Caco-2 (cell line): ENCODE measurements around the gene FOXM1. TPM values are rescaled to one million over a fixed set of nuclear protein-coding genes. Genes with fewer than 3 reads are reported as not detected.
A peak's percentile ranks its signal among the peaks of the same experiment; 100 is the strongest.

ENCODE experiments used
- BruUV-seq: library from RNA; stranded (reverse); fragments of 400-500 nt; replicated peaks from 2 replicates; lab custom pipeline; 2021; lab: Mats Ljungman, UMichigan
- CTCF ChIA-PET: fragments of 300-600 bp; sonication (Branson Sonifier 250); formaldehyde crosslinking; loops from one replicate; lab custom pipeline; 2022; ENCODE audit warnings: antibody characterized with exemption; lab: Charles Lee
- POLR2A ChIA-PET: fragments of 300-600 bp; sonication (Branson Sonifier 250); formaldehyde crosslinking; loops from one replicate; lab custom pipeline; 2022; ENCODE audit warnings: antibody characterized with exemption; lab: Charles Lee
- DNase-seq, 2 experiments: peaks; one replicate each; pipeline versions ENCODE4 v3.0.0 to v3.0.0-alpha.2; 2020 to 2022
- H3K27me3 ChIP-seq: replicated peaks from 2 replicates; pipeline ENCODE4 v1.6.0; 2011; ENCODE audit warnings: low read length; ENCODE audit not compliant: control insufficient read depth, insufficient read depth
- H3K36me3 ChIP-seq: 2 replicates; pipeline ENCODE4 v1.5.1; 2011; ENCODE audit warnings: low read length; ENCODE audit not compliant: control insufficient read depth, insufficient read depth
- H3K4me1 ChIP-seq: fragments of 250-450 bp; sonication (Bioruptor Pico); 2 replicates; pipeline ENCODE4 v1.5.1; 2020; ENCODE audit warnings: mild to moderate bottlenecking
- H3K4me3 ChIP-seq: 2 replicates; pipeline ENCODE4 v1.5.1; 2011; ENCODE audit warnings: low read depth, mild to moderate bottlenecking, control low read depth, low read length
- H3K9me3 ChIP-seq: fragments of 250-450 bp; sonication (Bioruptor Pico); 2 replicates; pipeline ENCODE4 v1.5.1; 2020; ENCODE audit warnings: mild to moderate bottlenecking, moderate library complexity
- H3K27ac Mint-ChIP-seq: one replicate; pipeline ENCODE4 v1.8.0; 2022; ENCODE audit warnings: mixed read lengths; ENCODE audit not compliant: unreplicated experiment
- H3K27me3 Mint-ChIP-seq: one replicate; pipeline ENCODE4 v1.8.0; 2022; ENCODE audit warnings: mixed read lengths; ENCODE audit not compliant: insufficient read depth, unreplicated experiment
- H3K36me3 Mint-ChIP-seq: one replicate; pipeline ENCODE4 v1.8.0; 2022; ENCODE audit warnings: mild to moderate bottlenecking, mixed read lengths; ENCODE audit not compliant: insufficient read depth, unreplicated experiment
- H3K4me1 Mint-ChIP-seq: one replicate; pipeline ENCODE4 v1.8.0; 2022; ENCODE audit warnings: low read depth, mixed read lengths; ENCODE audit not compliant: unreplicated experiment
- H3K4me3 Mint-ChIP-seq: one replicate; pipeline ENCODE4 v1.8.0; 2022; ENCODE audit warnings: mild to moderate bottlenecking, moderate library complexity, mixed read lengths; ENCODE audit not compliant: unreplicated experiment
- H3K9me3 Mint-ChIP-seq: one replicate; pipeline ENCODE4 v1.8.0; 2022; ENCODE audit warnings: mixed read lengths; ENCODE audit not compliant: unreplicated experiment
- intact Hi-C: fragments of 100-400 bp; cut with micrococcal nuclease; formaldehyde crosslinking; loops from one replicate; pipeline ENCODE4 v1.10.0; 2022; ENCODE audit not compliant: unreplicated experiment
- total RNA-seq: library from RNA; stranded (reverse); gene quantifications from 2 replicates; pipeline ENCODE4 v1.2.3, GENCODE V29; 2022
- TF ChIP-seq, protein P1 (sequence below), 2 experiments: fragments of 200-600 bp in 1 of 2; IDR thresholded peaks; 1 replicate in 1 of 2; 2 replicates in 1 of 2; pipeline versions ENCODE4 v1.5.1 to v1.8.0; 2011 to 2022; ENCODE audit warnings: antibody characterized with exemption in 1 of 2, control low read depth in 1 of 2, inconsistent platforms in 1 of 2, low read depth in 1 of 2, low read length in 1 of 2, mild to moderate bottlenecking in 1 of 2, moderate library complexity in 1 of 2; ENCODE audit not compliant: insufficient read depth in 1 of 2, severe bottlenecking in 1 of 2, unreplicated experiment in 1 of 2

Gene FOXM1
- total RNA-seq, 1 experiment from 2014 or later: 222 TPM

DNA sequence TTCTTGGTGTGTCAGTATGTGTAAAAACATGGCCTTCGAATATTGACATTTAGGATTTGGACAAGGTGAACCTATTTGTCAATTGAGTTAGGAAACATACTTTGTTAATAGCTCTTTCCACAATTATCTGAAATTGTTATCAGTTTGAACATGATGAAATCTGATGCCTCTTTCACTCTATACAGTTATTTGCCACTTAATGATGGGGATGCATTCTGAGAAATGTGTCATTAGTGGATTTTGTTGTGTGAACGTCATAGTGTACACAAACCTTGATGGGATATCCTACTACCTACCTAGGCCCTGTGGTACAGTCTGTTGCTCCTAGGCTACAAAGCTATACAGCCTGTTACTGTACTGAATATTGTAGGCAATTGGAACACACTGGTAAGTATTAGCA, 18.5 kb upstream of the FOXM1 start:
- no peak overlapping the region for H3K4me3 ChIP-seq
- no peak for DNase-seq
- intact Hi-C loops: no loop called here
- H3K9me3 ChIP-seq: no peaks in the 10 kb centered on the region
- TF ChIP-seq, protein P1, sequence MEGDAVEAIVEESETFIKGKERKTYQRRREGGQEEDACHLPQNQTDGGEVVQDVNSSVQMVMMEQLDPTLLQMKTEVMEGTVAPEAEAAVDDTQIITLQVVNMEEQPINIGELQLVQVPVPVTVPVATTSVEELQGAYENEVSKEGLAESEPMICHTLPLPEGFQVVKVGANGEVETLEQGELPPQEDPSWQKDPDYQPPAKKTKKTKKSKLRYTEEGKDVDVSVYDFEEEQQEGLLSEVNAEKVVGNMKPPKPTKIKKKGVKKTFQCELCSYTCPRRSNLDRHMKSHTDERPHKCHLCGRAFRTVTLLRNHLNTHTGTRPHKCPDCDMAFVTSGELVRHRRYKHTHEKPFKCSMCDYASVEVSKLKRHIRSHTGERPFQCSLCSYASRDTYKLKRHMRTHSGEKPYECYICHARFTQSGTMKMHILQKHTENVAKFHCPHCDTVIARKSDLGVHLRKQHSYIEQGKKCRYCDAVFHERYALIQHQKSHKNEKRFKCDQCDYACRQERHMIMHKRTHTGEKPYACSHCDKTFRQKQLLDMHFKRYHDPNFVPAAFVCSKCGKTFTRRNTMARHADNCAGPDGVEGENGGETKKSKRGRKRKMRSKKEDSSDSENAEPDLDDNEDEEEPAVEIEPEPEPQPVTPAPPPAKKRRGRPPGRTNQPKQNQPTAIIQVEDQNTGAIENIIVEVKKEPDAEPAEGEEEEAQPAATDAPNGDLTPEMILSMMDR (IDR thresholded peaks at IDR 0.05; ENCODE audit: insufficient read depth in 1 of 2, low read depth in 1 of 2, low read length in 1 of 2, severe bottlenecking in 1 of 2, unreplicated experiment in 1 of 2): no peak
- CTCF ChIA-PET: no interaction called here
- H3K36me3 ChIP-seq: no peaks in the 10 kb centered on the region
- Mint-ChIP-seq H3K27ac (no peak overlapping the region), H3K27me3 (no peaks in the 10 kb centered on the region), H3K4me1 (peaks cover 5% of the 10 kb centered on the region), H3K9me3 (no peaks in the 10 kb centered on the region), H3K4me3 (no peak overlapping the region), H3K36me3 (peaks cover 14% of the 10 kb centered on the region)
- POLR2A ChIA-PET: no interaction called here
- peaks cover 12% of the 10 kb centered on the region for H3K4me1 ChIP-seq
- no peaks in the 10 kb centered on the region for H3K27me3 ChIP-seq
- BruUV-seq: no TSS peak

DNA sequence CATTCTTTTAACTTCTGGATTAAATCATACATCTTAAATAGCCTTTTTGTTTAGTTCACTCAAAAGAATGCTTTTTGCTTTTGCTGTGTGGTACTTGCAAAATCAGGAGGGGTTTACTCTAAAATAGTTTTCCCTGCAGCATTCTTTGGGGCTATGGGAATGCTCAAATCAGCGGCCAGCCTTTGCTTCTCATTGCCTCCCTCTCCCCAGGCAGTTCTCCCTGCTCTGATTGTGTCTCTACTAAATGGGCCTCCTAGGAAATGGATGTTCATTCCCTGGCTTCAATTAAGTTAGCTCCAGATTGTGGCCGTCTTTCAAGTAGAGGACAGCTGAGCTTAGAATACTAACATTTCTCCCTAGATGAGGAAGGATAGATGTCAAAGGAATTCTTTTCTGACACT, 18.1 kb upstream of the FOXM1 start:
- Mint-ChIP-seq H3K4me1 (peaks cover 10% of the 10 kb centered on the region), H3K36me3 (peaks cover 19% of the 10 kb centered on the region), H3K27ac (no peak overlapping the region), H3K27me3 (no peaks in the 10 kb centered on the region), H3K4me3 (no peak overlapping the region), H3K9me3 (no peaks in the 10 kb centered on the region)
- POLR2A ChIA-PET: interaction anchor here (0.5 to 0.6 kb wide), 2 partner anchors 9 to 34 kb away, joined by 3 to 4 read pairs; no protein-coding TSS in a partner anchor
- intact Hi-C loops: no loop called here
- H3K36me3 ChIP-seq: no peaks in the 10 kb centered on the region
- H3K9me3 ChIP-seq: no peaks in the 10 kb centered on the region
- no TSS peak for BruUV-seq
- CTCF ChIA-PET: no interaction called here
- no peaks in the 10 kb centered on the region for H3K27me3 ChIP-seq
- no peak for DNase-seq
- peaks cover 15% of the 10 kb centered on the region for H3K4me1 ChIP-seq
- TF ChIP-seq, protein P1 (IDR thresholded peaks at IDR 0.05; ENCODE audit: insufficient read depth in 1 of 2, low read depth in 1 of 2, low read length in 1 of 2, severe bottlenecking in 1 of 2, unreplicated experiment in 1 of 2): no peak
- no peak overlapping the region for H3K4me3 ChIP-seq

DNA sequence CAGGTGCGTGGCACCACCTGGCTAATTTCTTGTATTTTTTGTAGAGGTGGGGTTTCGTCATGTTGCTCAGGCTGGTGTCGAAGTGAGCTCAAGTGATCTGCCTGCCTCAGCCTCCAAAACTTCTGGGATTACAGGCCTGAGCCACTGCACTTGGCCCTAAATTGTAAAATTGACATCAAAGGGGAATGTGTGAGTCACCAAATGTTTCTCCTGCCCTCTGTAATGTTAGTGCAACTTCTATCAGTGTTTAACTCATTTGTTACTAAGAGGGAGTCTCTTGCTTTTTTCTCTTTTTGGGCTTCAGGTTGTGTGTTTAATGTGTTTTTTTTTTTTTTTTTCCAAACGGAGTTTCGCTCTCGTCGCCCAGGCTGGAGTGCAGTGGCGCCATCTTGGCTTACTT, 16.0 kb upstream of the FOXM1 start:
- Histone ChIP-seq H3K9me3 (no peaks in the 10 kb centered on the region), H3K4me3 (no peak overlapping the region), H3K36me3 (no peaks in the 10 kb centered on the region), H3K4me1 (peaks cover 18% of the 10 kb centered on the region), H3K27me3 (no peaks in the 10 kb centered on the region)
- intact Hi-C loops: no loop called here
- H3K9me3 Mint-ChIP-seq: no peaks in the 10 kb centered on the region
- peak overlapping the region; percentile 82 for H3K4me3 Mint-ChIP-seq
- ChIA-PET POLR2A (no interaction called here), CTCF (interaction anchor here (0.7 to 1.3 kb wide), 2 partner anchors 16 to 111 kb away, joined by 3 read pairs; partner anchors contain the start of genes FOXM1 and RHNO1)
- H3K4me1 Mint-ChIP-seq: peaks cover 15% of the 10 kb centered on the region
- peak overlapping the region; percentile 84 for H3K27ac Mint-ChIP-seq
- no peaks in the 10 kb centered on the region for H3K27me3 Mint-ChIP-seq
- no TSS peak for BruUV-seq
- H3K36me3 Mint-ChIP-seq: peaks cover 38% of the 10 kb centered on the region
- TF ChIP-seq, protein P1 (IDR thresholded peaks at IDR 0.05; ENCODE audit: insufficient read depth in 1 of 2, low read depth in 1 of 2, low read length in 1 of 2, severe bottlenecking in 1 of 2, unreplicated experiment in 1 of 2): no peak
- peak in 1 of 2 experiments; percentile 47 for DNase-seq
